Measurements from ENCODE around the gene GATAD2A.

The GATAD2A gene

GRCh38 chr19:19463348-19464117 lies 58.1 kb downstream of the GATAD2A start:
- FAIRE-seq: no peak
- DNase-seq (ENCODE audit: insufficient read length, low spot score): no peak
- no peak for TF ChIP-seq CTCF (IDR thresholded peaks at IDR 0.05; ENCODE audit: insufficient read depth, missing control alignments)

GRCh38 chr19:19464339-19465098 lies 59.0 kb downstream of the GATAD2A start:
- FAIRE-seq: no peak
- no peak for DNase-seq (ENCODE audit: insufficient read length, low spot score)
- TF ChIP-seq CTCF (IDR thresholded peaks at IDR 0.05; ENCODE audit: insufficient read depth, missing control alignments): no peak

- FAIRE-seq (no peak), DNase-seq (ENCODE audit: insufficient read length, low spot score) (no peak)
- TF ChIP-seq CTCF (IDR thresholded peaks at IDR 0.05; ENCODE audit: insufficient read depth, missing control alignments): no peak
Observed at GRCh38 chr19:19465436-19466070, 60.1 kb downstream of the GATAD2A start.

GRCh38 chr19:19466201-19466600 lies 60.7 kb downstream of the GATAD2A start:
- no peak for TF ChIP-seq CTCF (IDR thresholded peaks at IDR 0.05; ENCODE audit: insufficient read depth, missing control alignments)
- FAIRE-seq: no peak
- no peak for DNase-seq (ENCODE audit: insufficient read length, low spot score)

- FAIRE-seq (no peak), DNase-seq (ENCODE audit: insufficient read length, low spot score) (no peak)
- no peak for TF ChIP-seq CTCF (IDR thresholded peaks at IDR 0.05; ENCODE audit: insufficient read depth, missing control alignments)
Observed at GRCh38 chr19:19468424-19469050, 63.1 kb downstream of the GATAD2A start.

GRCh38 chr19:19470579-19470978 lies 65.1 kb downstream of the GATAD2A start:
- DNase-seq (ENCODE audit: insufficient read length, low spot score) (no peak), FAIRE-seq (no peak)
- TF ChIP-seq CTCF (IDR thresholded peaks at IDR 0.05; ENCODE audit: insufficient read depth, missing control alignments): no peak
